Putamen (tissue), 1 donor: ENCODE measurements around the gene PRORP.
"Not testable (repeated sequence)": the region's sequence is repeated elsewhere in the genome, so short reads cannot be mapped to it uniquely, and the experiment has no call there.

Source experiments
- DNase-seq: peaks from one replicate; pipeline ENCODE4 v3.0.0-alpha.2; 2016; ENCODE audit warnings: low spot score

Gene PRORP

DNA sequence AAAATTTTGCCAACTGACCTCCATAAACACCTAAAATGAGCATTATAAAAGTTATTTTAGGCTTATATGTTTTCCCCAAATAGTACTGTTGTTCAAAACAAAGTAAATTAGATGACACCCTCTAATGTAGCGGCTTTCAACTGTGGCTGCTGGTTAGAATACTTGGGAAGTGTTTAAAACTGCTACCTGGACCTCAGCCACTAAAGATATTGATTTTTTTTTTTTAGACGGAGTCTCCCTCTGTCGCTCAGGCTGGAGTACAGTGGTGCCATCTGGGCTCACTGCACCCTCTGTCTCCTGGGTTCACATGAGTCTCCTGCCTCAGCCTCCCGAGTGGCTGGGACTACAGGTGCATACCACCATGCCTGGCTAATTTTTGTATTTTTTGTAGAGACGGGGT, 16.2 kb downstream of the PRORP start:
- DNase-seq = no peak

- DNase-seq = no peak
These were observed 18.6 kb downstream of the PRORP start for GRCh38 chr14:35140718-35141581.

DNA sequence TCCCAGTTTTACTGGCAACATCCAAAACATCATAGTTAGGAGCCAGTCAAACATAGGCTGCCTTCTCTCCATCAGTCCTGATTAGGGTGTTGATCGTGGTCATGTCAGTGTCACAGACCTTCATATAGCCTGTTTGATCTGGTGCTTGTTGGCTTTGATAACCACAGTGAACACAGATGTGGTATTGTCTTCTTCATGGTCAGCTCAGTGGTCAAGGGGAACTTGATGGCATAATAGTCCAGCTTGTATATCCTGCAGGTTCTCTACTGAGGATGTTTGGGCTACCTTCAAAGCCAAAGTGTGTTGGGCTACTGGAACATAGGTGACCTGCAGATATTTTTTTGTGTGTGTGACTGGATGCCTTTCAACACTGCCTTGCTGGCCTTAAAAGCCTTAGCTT, 21.7 kb downstream of the PRORP start:
- no peak for DNase-seq

DNA sequence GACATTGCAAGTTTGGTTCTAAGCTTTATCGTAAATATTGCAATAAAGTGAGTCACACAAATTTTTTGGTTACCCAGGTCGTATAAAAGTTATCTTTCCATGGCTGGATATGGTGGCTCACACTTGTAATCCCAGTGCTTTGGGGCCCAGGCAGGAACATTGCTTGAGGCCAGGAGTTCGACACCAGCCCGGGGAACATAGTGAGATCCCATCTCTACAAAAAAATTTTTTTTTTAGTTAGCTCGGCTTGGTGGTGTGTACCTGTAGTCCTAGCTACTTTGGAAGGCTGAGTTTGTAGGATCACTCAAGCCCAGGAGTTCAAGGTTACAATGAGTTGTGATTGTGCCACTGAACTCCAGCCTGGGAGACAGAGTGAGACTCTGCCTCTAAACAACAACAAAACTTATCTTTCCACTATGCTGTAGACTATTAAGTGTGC, 24.4 kb downstream of the PRORP start:
- DNase-seq = no peak

- no peak for DNase-seq
These were observed 24.8 kb downstream of the PRORP start for GRCh38 chr14:35147186-35147585.

GRCh38 chr14:35147711-35148110, 25.4 kb downstream of the PRORP start:
- DNase-seq = no peak

GRCh38 chr14:35149239-35149638, 26.9 kb downstream of the PRORP start:
- DNase-seq = no peak

DNA sequence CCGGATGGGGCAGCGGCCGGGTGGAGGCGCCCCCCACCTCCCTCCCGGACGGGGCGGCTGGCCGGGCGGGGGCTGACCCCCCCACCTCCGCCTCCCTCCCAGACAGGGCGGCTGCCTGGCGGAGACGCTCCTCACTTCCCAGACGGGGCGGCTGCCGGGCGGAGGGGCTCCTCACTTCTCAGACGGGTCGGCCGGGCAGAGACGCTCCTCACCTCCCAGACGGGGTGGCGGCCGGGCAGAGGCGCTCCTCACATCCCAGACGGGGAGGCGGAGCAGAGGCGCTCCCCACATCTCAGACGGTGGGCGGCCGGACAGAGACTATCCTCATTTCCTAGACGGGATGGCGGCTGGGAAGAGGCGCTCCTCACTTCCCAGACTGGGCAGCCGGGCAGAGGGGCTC, 30.2 kb downstream of the PRORP start:
- DNase-seq = not testable (repeated sequence)

DNA sequence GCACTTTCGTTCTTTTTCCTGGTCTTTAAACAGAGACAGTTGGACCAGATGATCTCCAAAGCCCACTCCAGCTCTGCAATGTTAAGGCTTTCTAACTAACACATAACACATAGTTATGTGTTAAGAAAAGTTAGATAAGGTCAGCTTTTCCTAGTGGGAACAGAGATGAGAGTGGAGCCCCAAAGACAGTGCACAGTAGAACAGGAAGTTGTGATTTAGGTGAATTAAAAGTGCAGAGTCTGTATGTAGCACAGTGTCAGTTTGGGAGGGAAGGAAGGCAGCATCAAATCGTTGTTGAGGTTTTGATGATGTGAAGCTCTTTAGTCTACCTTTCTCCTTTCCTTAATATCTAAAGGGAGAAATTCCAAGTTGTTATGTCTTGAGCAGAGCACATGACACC, 31.7 kb downstream of the PRORP start:
- no peak for DNase-seq

DNA sequence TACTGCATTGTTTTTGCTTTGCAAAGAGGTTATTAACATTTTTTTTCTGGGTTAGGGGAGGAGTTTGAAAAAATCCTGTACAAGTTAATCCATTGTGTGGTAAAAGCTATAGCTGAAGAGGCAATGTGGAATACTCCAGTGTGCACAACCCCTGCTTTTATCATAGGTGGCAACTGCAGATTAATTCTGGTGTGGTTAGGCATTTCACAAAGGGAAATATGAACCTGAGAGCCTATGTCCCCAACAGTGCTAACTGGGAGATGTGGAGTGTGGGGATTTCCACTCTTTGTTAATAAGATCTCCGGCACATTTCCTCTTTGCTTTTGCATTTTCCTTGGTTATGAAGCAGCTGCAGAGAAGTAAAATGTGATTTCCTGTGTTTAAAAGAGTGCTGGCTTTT, 33.6 kb downstream of the PRORP start:
- no peak for DNase-seq

DNA sequence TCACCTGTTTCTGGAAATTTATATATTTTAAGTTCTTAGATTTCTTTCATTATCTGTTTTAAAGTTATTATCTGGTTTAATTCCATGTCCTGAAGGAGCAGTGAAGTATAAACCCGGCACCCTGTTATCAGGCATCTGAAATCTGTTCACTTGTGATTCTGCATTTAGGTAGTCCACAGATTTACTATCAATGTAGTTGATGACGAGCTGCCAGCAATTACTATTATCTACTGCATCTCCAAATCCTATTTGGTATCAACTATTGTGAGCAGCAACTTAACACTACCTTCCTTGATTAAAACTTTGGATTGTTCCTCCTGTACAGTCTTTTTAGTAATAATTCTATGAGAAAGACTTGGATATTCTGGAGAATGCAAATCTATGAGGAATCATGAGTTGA, 36.1 kb downstream of the PRORP start:
- DNase-seq = no peak

GRCh38 chr14:35158951-35159653, 36.8 kb downstream of the PRORP start:
- DNase-seq = no peak

DNA sequence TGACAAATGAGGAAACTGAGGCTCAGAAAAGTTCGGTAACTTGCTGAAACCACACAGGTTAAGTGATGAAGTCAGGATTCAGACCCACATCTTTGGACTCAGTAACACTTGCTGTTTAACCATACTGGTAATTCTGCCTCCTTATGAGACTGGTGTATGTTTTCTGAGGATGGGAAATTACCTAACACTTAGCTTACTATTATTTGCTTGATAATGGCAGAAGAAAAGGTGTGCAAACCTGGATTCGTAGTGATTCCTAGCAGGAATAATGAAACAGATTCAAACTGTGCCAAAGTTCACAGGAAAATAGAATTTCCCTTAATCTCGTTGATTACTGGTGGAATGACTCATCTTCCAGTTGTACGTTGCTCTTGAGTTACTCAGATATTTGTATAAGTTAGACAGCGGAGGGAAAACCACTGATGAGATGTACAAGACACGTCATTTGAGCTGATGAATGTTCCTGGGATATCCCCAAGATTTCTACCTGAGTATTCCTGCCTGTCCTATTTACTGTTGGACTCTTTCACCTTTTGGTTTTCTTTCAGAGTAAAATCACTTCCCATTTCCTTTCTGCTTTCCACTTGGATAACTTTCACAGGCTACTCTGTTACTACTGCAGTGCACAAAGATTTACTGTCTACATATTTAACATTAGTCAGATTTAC, 37.5 kb downstream of the PRORP start:
- DNase-seq = no peak

DNA sequence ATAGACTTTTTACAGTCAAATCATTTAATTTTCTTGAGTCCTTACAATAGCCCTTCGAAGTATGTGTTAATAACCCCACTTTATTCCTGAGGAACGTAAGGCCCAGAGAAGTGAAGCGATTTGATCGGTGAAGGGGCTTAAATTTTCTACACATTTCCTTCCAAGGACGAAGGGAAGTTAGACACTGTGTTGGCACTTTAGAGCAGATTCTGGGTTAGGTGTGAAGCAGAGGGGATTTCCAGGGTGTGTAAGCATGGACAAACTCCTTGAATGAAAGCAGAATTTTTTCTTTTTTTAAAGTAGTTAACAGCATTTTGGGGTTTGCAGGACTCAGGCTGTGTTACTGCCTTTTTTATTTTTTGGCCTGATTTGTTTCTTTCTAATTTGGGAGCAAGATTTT, 38.9 kb downstream of the PRORP start:
- DNase-seq = no peak

- no peak for DNase-seq
These were observed 41.0 kb downstream of the PRORP start for GRCh38 chr14:35163384-35163783.

- DNase-seq = no peak
These were observed 42.5 kb downstream of the PRORP start for GRCh38 chr14:35164849-35165248.

DNA sequence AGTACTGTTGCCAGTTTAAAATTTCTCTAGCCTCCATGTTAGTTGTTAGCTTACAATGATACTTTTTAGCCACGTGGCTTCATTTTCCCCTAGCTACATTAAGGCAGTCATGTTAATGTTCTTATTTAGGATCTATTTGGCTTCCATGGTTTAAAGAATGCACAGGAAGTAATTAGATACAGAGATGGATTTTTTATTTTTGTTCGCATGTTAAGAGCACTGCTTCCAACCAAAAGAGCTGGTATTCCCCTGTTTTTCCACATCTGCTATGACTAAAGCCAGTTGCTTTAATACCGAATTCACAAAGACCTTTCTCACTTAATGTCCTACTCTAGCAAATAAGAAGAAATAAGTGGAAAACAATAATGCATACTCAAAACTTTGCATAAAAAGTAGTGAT, 45.1 kb downstream of the PRORP start:
- DNase-seq = no peak
